Lower lobe of right lung (tissue), 2 donors: ENCODE data around the gene TIRAP. TPM values are rescaled to one million over a fixed set of nuclear protein-coding genes. Genes with fewer than 3 reads are reported as not detected.
A peak's percentile ranks its signal among the peaks of the same experiment; 100 is the strongest.

Source experiments
- ATAC-seq, 2 donors: fragments of 200-7000 bp; cut with Tn5 transposase; one replicate each; pipeline ENCODE4 v1.9.1; 2020 to 2022; ENCODE audit warnings: mild to moderate bottlenecking in 2 of 2, moderate library complexity in 2 of 2
- DNase-seq: peaks from one replicate; pipeline ENCODE4 v3.0.0-alpha.2; 2020
- H3K27ac ChIP-seq: fragments of 200-600 bp; one replicate; pipeline ENCODE4 v1.8.0; 2022
- H3K27me3 ChIP-seq: fragments of 200-600 bp; one replicate; pipeline ENCODE4 v1.8.0; 2022; ENCODE audit warnings: low read depth
- H3K36me3 ChIP-seq: fragments of 200-600 bp; one replicate; pipeline ENCODE4 v1.8.0; 2022; ENCODE audit warnings: mild to moderate bottlenecking
- H3K4me1 ChIP-seq: fragments of 200-600 bp; one replicate; pipeline ENCODE4 v1.8.0; 2022
- H3K4me3 ChIP-seq: fragments of 200-600 bp; one replicate; pipeline ENCODE4 v1.8.0; 2022; ENCODE audit warnings: mild to moderate bottlenecking
- H3K9me3 ChIP-seq: fragments of 200-600 bp; one replicate; pipeline ENCODE4 v1.8.0; 2022
- intact Hi-C: fragments of 100-400 bp; cut with DNase I; formaldehyde crosslinking; loops from one replicate; pipeline ENCODE4 v1.11.0; 2022
- total RNA-seq: library from RNA; stranded (reverse); fragmentation: NEBNext Ultra II Directional; extraction: Animal tissue kit (Norgen Biotek cat#: 25700); gene quantifications from one replicate; pipeline ENCODE4 v1.2.1, GENCODE V29; 2021
- TF ChIP-seq, protein P1 (sequence below): fragments of 200-600 bp; IDR thresholded peaks from one replicate; pipeline ENCODE4 v1.8.0; 2022; ENCODE audit warnings: antibody characterized with exemption, mild to moderate bottlenecking
- donor health status: DM: no; HTN: yes; CAD: no; lungs with severe emphysema.

The TIRAP gene
- total RNA-seq, 1 donor from 2014 or later = 15.2 TPM

DNA sequence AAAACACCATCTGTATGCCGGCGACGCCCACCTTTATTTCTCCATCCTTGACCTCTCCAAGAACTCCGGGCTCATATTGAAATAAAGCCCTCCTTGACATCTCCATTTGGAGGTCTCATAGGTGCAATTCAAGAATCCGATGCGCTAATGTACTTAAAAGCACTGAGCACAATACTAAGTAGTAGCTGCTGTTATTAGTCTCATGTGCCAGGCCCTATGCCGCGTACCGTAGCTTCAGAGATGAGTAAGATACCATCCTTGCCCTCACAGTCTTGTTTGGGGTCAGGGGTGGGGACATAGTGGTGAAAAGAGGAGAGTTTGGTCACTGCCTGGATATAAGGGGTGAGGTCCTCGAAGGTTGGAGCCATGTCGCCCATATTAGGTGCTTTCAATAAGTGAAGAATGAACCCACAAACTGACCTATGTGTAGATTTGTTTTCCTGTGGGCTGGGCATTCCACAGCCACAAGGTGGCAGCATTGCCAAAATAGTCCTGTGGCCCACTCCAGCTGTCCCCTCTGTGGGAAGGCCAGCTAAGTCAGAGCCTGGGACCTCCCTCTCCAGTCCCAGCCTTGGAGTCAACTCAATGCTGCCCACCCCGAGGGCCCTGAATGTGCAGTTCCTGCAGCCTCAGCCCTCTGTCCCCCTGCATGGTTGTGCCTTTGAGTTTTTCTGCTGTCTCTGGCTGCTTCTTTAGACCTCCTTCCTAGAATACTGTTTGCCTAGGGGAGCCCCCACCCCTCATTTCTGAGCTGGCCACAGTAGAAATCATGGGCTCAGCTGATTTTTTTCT lies 27.5 kb downstream of the TIRAP start:
- Histone ChIP-seq H3K27me3 (no peaks in the 10 kb centered on the region), H3K4me1 (peaks cover 24% of the 10 kb centered on the region), H3K27ac (peak overlapping the region; percentile 60), H3K9me3 (no peaks in the 10 kb centered on the region), H3K36me3 (peaks cover 45% of the 10 kb centered on the region), H3K4me3 (no peak overlapping the region)
- ATAC-seq = peak; percentile 90 to 94
- TF ChIP-seq, protein P1, sequence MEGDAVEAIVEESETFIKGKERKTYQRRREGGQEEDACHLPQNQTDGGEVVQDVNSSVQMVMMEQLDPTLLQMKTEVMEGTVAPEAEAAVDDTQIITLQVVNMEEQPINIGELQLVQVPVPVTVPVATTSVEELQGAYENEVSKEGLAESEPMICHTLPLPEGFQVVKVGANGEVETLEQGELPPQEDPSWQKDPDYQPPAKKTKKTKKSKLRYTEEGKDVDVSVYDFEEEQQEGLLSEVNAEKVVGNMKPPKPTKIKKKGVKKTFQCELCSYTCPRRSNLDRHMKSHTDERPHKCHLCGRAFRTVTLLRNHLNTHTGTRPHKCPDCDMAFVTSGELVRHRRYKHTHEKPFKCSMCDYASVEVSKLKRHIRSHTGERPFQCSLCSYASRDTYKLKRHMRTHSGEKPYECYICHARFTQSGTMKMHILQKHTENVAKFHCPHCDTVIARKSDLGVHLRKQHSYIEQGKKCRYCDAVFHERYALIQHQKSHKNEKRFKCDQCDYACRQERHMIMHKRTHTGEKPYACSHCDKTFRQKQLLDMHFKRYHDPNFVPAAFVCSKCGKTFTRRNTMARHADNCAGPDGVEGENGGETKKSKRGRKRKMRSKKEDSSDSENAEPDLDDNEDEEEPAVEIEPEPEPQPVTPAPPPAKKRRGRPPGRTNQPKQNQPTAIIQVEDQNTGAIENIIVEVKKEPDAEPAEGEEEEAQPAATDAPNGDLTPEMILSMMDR = peak; percentile 88
- DNase-seq = peak; percentile 73
- intact Hi-C loops = no loop called here

DNA sequence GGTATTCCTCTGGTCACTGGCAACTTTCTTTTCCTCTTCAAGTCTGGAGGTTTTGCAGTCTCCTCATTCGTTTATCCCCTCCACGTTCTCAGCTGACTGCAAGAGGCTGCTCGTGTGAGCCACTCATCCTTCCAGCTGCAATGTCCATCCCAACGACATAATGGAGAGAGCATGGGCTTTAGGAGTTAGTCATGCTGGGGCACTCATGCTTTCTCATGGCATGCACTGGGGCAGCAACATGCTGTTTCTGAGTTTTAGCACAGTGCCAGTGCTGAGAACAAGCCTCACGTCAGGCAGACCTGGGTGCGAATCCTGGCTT lies 28.1 kb downstream of the TIRAP start:
- DNase-seq (no peak), ATAC-seq (no peak)
- TF ChIP-seq, protein P1 = no peak
- Histone ChIP-seq H3K36me3 (peaks cover 45% of the 10 kb centered on the region), H3K27me3 (no peaks in the 10 kb centered on the region), H3K9me3 (no peaks in the 10 kb centered on the region), H3K27ac (peak overlapping the region; percentile 60), H3K4me1 (peaks cover 24% of the 10 kb centered on the region), H3K4me3 (no peak overlapping the region)
- intact Hi-C loops = no loop called here

DNA sequence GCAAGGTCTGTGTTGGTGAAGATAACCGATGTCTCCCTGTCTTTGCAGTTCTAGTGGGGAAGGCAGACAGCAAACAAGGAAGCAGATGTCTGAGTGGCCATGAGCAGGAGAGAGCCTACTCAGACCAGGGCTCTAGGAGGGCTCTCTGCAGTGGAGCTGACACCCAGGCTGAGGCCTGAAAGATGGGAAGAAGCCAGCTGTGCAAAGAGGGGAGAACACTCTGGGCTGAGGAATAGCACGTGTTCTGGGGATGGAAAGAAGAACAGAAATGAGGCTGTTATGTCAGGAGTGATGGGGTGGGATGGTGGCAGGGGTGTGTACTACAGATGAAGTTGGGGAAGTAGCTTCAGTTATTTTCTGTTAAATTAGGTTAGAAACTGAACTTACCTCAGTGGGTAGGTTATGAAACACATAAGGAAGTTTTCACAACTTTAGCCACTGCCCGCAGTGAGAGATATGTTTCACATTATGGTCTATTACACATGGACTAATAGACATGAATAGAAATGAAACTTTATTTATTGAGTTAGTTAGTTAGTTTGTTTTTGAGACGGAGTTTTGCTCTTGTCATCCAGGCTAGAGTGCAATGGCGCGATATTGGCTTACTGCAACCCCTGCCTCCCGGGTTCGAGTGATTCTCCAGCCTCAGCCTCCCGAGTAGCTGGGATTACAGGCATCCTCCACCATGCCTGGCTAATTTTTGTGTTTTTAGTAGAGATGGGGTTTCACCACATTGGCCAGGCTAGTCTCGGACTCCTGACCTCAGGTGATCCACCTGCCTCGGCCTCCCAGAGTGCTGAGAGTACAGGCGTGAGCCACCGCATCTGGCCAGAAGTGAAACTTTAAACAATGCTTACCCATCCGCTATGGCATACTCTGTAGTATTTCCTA lies 28.8 kb downstream of the TIRAP start:
- Histone ChIP-seq H3K9me3 (no peaks in the 10 kb centered on the region), H3K4me1 (peaks cover 24% of the 10 kb centered on the region), H3K27me3 (no peaks in the 10 kb centered on the region), H3K36me3 (peaks cover 45% of the 10 kb centered on the region), H3K4me3 (no peak overlapping the region), H3K27ac (peak overlapping the region; percentile 60)
- TF ChIP-seq, protein P1 = no peak
- intact Hi-C loops = no loop called here
- DNase-seq = no peak
- peak; percentile 49 to 71 for ATAC-seq

DNA sequence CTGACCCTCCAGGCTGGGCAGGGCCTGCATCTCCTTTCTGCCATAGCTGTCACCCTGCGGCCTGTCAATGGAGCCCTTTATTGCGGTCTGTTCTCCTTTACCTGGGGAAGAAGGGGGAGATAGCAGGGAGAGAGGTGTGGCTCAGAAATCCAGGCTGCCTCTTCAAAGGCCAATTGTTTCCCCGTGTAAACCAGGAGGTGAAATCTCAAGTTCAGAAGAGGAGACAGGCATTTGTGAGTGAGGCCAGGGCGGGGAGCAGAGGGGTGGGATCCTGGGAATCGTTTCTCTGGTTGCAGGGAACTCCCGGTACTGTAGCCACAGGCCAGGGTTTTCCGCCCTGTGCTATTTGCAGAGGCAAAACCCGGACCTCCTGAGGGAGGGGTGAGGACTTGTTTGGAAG lies 30.1 kb downstream of the TIRAP start:
- H3K9me3 ChIP-seq = no peaks in the 10 kb centered on the region
- ATAC-seq (no peak), DNase-seq (peak; percentile 11)
- TF ChIP-seq, protein P1 = no peak
- H3K27me3 ChIP-seq = no peaks in the 10 kb centered on the region
- intact Hi-C loops = no loop called here
- H3K27ac ChIP-seq = no peak overlapping the region
- H3K4me3 ChIP-seq = no peak overlapping the region
- peaks cover 33% of the 10 kb centered on the region for H3K4me1 ChIP-seq
- peaks cover 36% of the 10 kb centered on the region for H3K36me3 ChIP-seq

DNA sequence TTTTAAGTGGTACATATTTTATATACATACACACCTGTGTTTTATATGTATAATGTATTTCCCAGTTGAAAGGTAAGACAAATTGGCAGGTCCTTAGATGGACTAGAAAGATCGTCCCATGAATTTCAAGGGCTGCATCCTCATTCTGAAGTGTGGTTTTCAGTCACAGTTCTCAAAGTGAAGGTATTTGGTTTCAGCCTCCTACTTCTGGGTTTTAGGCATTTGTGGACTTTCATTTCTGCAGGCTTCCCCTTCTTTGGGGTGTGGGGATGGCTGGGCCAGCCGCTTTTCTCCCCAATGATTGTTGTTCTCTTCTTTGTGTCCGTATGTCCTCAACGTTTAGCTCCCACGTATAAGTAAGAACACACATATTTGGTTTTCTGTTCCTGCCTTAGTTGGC lies 30.9 kb downstream of the TIRAP start:
- DNase-seq (no peak), ATAC-seq (no peak)
- TF ChIP-seq, protein P1 = no peak
- Histone ChIP-seq H3K4me1 (peaks cover 42% of the 10 kb centered on the region), H3K27me3 (no peaks in the 10 kb centered on the region), H3K9me3 (no peaks in the 10 kb centered on the region), H3K27ac (no peak overlapping the region), H3K4me3 (no peak overlapping the region), H3K36me3 (peaks cover 27% of the 10 kb centered on the region)
- intact Hi-C loops = no loop called here
